Mesenchymal stem cell (in vitro differentiated cells and primary cell): ENCODE results near the gene COL5A2.

Source experiments
- DNase-seq: peaks from one replicate; pipeline ENCODE4 v3.0.0-alpha.2; 2013
- H2AFZ ChIP-seq: one replicate; pipeline ENCODE4 v1.6.1; 2013; ENCODE audit warnings: low read depth, mild to moderate bottlenecking, control low read depth, inconsistent platforms, low read length, moderate library complexity
- H2AK5ac ChIP-seq: 2 replicates; pipeline ENCODE4 v1.6.1; 2013; ENCODE audit warnings: low read length, moderate library complexity, mild to moderate bottlenecking, inconsistent platforms; ENCODE audit not compliant: severe bottlenecking
- H2BK120ac ChIP-seq: one replicate; pipeline ENCODE4 v1.6.1; 2013; ENCODE audit warnings: low read depth, mild to moderate bottlenecking, inconsistent platforms, low read length, moderate library complexity
- H2BK12ac ChIP-seq, 2 experiments: one replicate each; pipeline ENCODE4 v1.6.1; 2013; ENCODE audit warnings: inconsistent platforms in 2 of 2, low read length in 2 of 2, mild to moderate bottlenecking in 2 of 2, moderate library complexity in 2 of 2, control low read depth in 1 of 2
- H2BK15ac ChIP-seq: one replicate; pipeline ENCODE4 v1.6.1; 2013; ENCODE audit warnings: mild to moderate bottlenecking, low read depth, inconsistent platforms; ENCODE audit not compliant: poor library complexity, severe bottlenecking
- H2BK5ac ChIP-seq: 2 replicates; pipeline ENCODE4 v1.6.1; 2013; ENCODE audit warnings: low read depth, mild to moderate bottlenecking, low read length, control low read depth, inconsistent platforms; ENCODE audit not compliant: poor library complexity, severe bottlenecking
- H3K14ac ChIP-seq, 2 experiments: one replicate each; pipeline ENCODE4 v1.6.1; 2013; ENCODE audit warnings: inconsistent platforms in 2 of 2, low read length in 2 of 2, control low read depth in 1 of 2, mild to moderate bottlenecking in 1 of 2, moderate library complexity in 1 of 2
- H3K18ac ChIP-seq, 2 experiments: one replicate each; pipeline ENCODE4 v1.6.1; 2013; ENCODE audit warnings: inconsistent platforms in 2 of 2, low read length in 2 of 2, control low read depth in 1 of 2, low read depth in 1 of 2, mild to moderate bottlenecking in 1 of 2
- H3K23ac ChIP-seq, 2 experiments: one replicate each; pipeline ENCODE4 v1.6.1; 2013; ENCODE audit warnings: inconsistent platforms in 2 of 2, low read length in 2 of 2, mild to moderate bottlenecking in 2 of 2, moderate library complexity in 2 of 2, control low read depth in 1 of 2
- H3K27ac ChIP-seq: 2 replicates; pipeline ENCODE4 v1.5.1; 2013; ENCODE audit warnings: mild to moderate bottlenecking, moderate library complexity, low read length, control low read depth, inconsistent platforms; ENCODE audit not compliant: poor library complexity, severe bottlenecking
- H3K27me3 ChIP-seq, 2 experiments: 2 replicates each; pipeline versions ENCODE4 v1.6.1 to v1.7.0; 2013; ENCODE audit warnings: low read length in 2 of 2, mild to moderate bottlenecking in 2 of 2, moderate library complexity in 2 of 2, control low read depth in 1 of 2, inconsistent platforms in 1 of 2; ENCODE audit not compliant: control insufficient read depth in 1 of 2, insufficient read depth in 1 of 2
- H3K36me3 ChIP-seq, 2 experiments: 2 replicates each; pipeline versions ENCODE4 v1.6.1 to v1.7.0; 2013; ENCODE audit warnings: low read length in 2 of 2, control low read depth in 1 of 2, inconsistent platforms in 1 of 2, low read depth in 1 of 2, mild to moderate bottlenecking in 1 of 2; ENCODE audit not compliant: insufficient read depth in 2 of 2, control insufficient read depth in 1 of 2
- H3K4ac ChIP-seq, 2 experiments: one replicate each; pipeline ENCODE4 v1.6.1; 2013; ENCODE audit warnings: inconsistent platforms in 2 of 2, low read length in 2 of 2, mild to moderate bottlenecking in 2 of 2, moderate library complexity in 2 of 2, control low read depth in 1 of 2, low read depth in 1 of 2
- H3K4me1 ChIP-seq: 2 replicates; pipeline ENCODE4 v1.6.1; 2013; ENCODE audit warnings: low read depth, low read length, control low read depth; ENCODE audit not compliant: control insufficient read depth, insufficient read depth
- H3K4me2 ChIP-seq: 2 replicates; pipeline ENCODE4 v1.6.1; 2013; ENCODE audit warnings: low read length, mild to moderate bottlenecking, inconsistent platforms; ENCODE audit not compliant: poor library complexity, severe bottlenecking
- H3K4me3 ChIP-seq, 2 experiments: 2 replicates each; pipeline versions ENCODE4 v1.5.1 to v1.7.0; 2013; ENCODE audit warnings: low read length in 2 of 2, mild to moderate bottlenecking in 2 of 2, control low read depth in 1 of 2, low read depth in 1 of 2; ENCODE audit not compliant: insufficient read depth in 1 of 2
- H3K79me1 ChIP-seq: replicated peaks from 2 replicates; pipeline ENCODE4 v1.6.1; 2013; ENCODE audit warnings: mild to moderate bottlenecking, control low read depth, low read length, inconsistent platforms; ENCODE audit not compliant: poor library complexity, severe bottlenecking
- H3K9ac ChIP-seq: 2 replicates; pipeline ENCODE4 v1.7.0; 2013; ENCODE audit warnings: mild to moderate bottlenecking, low read length, moderate library complexity
- H3K9me3 ChIP-seq: 2 replicates; pipeline ENCODE4 v1.7.0; 2013; ENCODE audit warnings: mild to moderate bottlenecking, low read length; ENCODE audit not compliant: control insufficient read depth
- H4K8ac ChIP-seq: one replicate; pipeline ENCODE4 v1.6.1; 2013; ENCODE audit warnings: inconsistent platforms, mild to moderate bottlenecking, low read length, moderate library complexity
- H4K91ac ChIP-seq: one replicate; pipeline ENCODE4 v1.6.1; 2013; ENCODE audit warnings: mild to moderate bottlenecking, low read length, inconsistent platforms
- WGBS: methylation state at CpG from one replicate; pipeline ENCODE4 v1.1.7; 2013; ENCODE audit warnings: mixed read lengths; 5-methylcytosine and 5-hydroxymethylcytosine counted together

The COL5A2 gene

DNA sequence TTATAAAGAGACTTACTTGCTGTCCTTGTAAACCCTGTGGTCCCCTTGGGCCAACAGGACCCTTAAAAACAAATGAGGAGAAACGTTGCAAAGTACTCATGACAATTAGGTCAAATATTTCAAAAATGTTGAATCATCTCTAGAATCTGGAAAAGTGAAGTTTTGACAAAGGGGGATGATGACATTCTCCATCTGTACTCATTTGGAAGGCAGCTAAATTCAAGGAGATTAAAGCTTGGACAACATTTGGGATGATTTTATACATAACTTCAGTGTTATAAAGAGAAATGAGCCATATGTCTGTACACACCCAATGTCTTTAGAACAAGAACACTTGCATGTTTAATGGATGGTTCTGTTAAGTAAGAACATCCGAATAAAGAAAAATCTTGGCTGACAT lies 92.9 kb downstream of the COL5A2 start:
- Histone ChIP-seq H3K27ac (no peak overlapping the region), H4K91ac (no peak overlapping the region), H3K4me1 (peaks cover 2% of the 10 kb centered on the region), H3K23ac (no peak overlapping the region), H2AK5ac (no peak overlapping the region), H3K4me3 (no peak overlapping the region), H2BK5ac (no peak overlapping the region), H3K4ac (no peak overlapping the region), H3K18ac (no peak overlapping the region), H2AFZ (no peak overlapping the region), H3K4me2 (no peak overlapping the region), H3K9ac (peak overlapping the region; percentile 65), H3K14ac (no peak overlapping the region), H3K27me3 (no peaks in the 10 kb centered on the region), H2BK12ac (no peak overlapping the region), H3K9me3 (no peaks in the 10 kb centered on the region), H2BK120ac (no peak overlapping the region), H4K8ac (no peak overlapping the region), H3K79me1 (peaks cover 4% of the 10 kb centered on the region), H2BK15ac (no peak overlapping the region), H3K36me3 (peaks cover 0 to 89% of the 10 kb centered on the region in 2 experiments)
- peak; percentile 28 for DNase-seq
- WGBS, result 0% methylated on average over 1 of the region's 2 CpGs

- Histone ChIP-seq H3K4ac (no peak overlapping the region), H4K8ac (no peak overlapping the region), H3K36me3 (peaks cover 0 to 89% of the 10 kb centered on the region in 2 experiments), H3K18ac (no peak overlapping the region), H3K23ac (no peak overlapping the region), H2AK5ac (no peak overlapping the region), H3K14ac (no peak overlapping the region), H3K27me3 (no peaks in the 10 kb centered on the region), H4K91ac (no peak overlapping the region), H2BK12ac (no peak overlapping the region), H2BK120ac (no peak overlapping the region), H2AFZ (no peak overlapping the region), H2BK5ac (no peak overlapping the region), H3K27ac (no peak overlapping the region), H2BK15ac (no peak overlapping the region), H3K9me3 (no peaks in the 10 kb centered on the region), H3K79me1 (peaks cover 4% of the 10 kb centered on the region), H3K4me2 (no peak overlapping the region), H3K4me3 (no peak overlapping the region), H3K4me1 (peaks cover 2% of the 10 kb centered on the region), H3K9ac (peak overlapping the region; percentile 31)
- no peak for DNase-seq
- 83% methylated on average over 1 of the region's 2 CpGs for WGBS
Measured at GRCh38 chr2:189086250-189086649, 93.3 kb downstream of the COL5A2 start.

DNA sequence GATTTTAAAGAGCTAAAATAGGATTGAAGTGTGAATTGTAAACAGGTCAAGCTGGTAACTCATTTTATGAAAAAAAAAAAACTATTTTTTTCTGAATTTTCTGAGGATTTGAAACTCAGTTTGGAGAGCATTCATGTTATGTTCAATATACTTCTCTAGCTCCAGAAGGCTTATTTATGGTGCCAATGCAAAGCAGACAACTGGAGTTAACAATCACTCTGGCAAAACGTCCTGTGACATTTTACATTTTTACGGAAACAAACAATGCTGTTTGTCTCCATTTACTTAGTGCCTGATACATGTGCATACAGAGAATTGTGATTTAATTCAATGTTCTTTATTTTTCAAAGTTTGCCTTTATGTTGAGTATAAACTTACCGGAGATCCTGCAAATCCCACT lies 96.0 kb downstream of the COL5A2 start:
- Histone ChIP-seq H4K91ac (no peak overlapping the region), H3K27ac (no peak overlapping the region), H3K4me3 (no peak overlapping the region), H3K14ac (no peak overlapping the region), H2AFZ (no peak overlapping the region), H3K36me3 (peaks cover 0 to 89% of the 10 kb centered on the region in 2 experiments), H2BK12ac (no peak overlapping the region), H3K4me1 (peaks cover 2% of the 10 kb centered on the region), H3K18ac (no peak overlapping the region), H3K4me2 (no peak overlapping the region), H2AK5ac (no peak overlapping the region), H3K9me3 (no peaks in the 10 kb centered on the region), H2BK120ac (no peak overlapping the region), H3K4ac (no peak overlapping the region), H3K23ac (no peak overlapping the region), H2BK15ac (no peak overlapping the region), H3K79me1 (no peaks in the 10 kb centered on the region), H3K9ac (no peak overlapping the region), H3K27me3 (no peaks in the 10 kb centered on the region), H4K8ac (no peak overlapping the region), H2BK5ac (no peak overlapping the region)
- DNase-seq, result no peak
- 60% methylated on average over 1 of the region's 3 CpGs for WGBS

- H3K4ac ChIP-seq, result no peak overlapping the region
Measured at GRCh38 chr2:189083106-189083505, 96.5 kb downstream of the COL5A2 start.

More at GRCh38 chr2:189083106-189083505, 96.5 kb downstream of the COL5A2 start:
- no peak overlapping the region for H2AFZ ChIP-seq
- H2BK15ac ChIP-seq, result no peak overlapping the region
- DNase-seq, result no peak
- WGBS, result 94% methylated on average over 2 of the region's 2 CpGs
- peaks cover 0 to 89% of the 10 kb centered on the region in 2 experiments for H3K36me3 ChIP-seq
- H3K79me1 ChIP-seq, result peaks cover 2% of the 10 kb centered on the region
- no peaks in the 10 kb centered on the region for H3K9me3 ChIP-seq
- H3K27me3 ChIP-seq, result no peaks in the 10 kb centered on the region
- no peak overlapping the region for H2AK5ac ChIP-seq
- no peak overlapping the region for H3K4me2 ChIP-seq
- no peak overlapping the region for H3K23ac ChIP-seq
- no peak overlapping the region for H2BK120ac ChIP-seq
- H3K27ac ChIP-seq, result no peak overlapping the region
- peak overlapping the region; percentile 36 for H4K8ac ChIP-seq
- H4K91ac ChIP-seq, result no peak overlapping the region
- peaks cover 2% of the 10 kb centered on the region for H3K4me1 ChIP-seq
- peak overlapping the region in 1 of 2 experiments; percentile 29 for H3K18ac ChIP-seq
- no peak overlapping the region for H3K14ac ChIP-seq
- H2BK12ac ChIP-seq, result no peak overlapping the region
- no peak overlapping the region for H3K9ac ChIP-seq
- no peak overlapping the region for H3K4me3 ChIP-seq
- H2BK5ac ChIP-seq, result no peak overlapping the region
